K562 (cell line): Measurements from ENCODE around the gene MTHFR. TPM values are rescaled to one million over a fixed set of nuclear protein-coding genes. Genes with fewer than 3 reads are reported as not detected.

Source experiments
- BRCA1 ChIP-seq, 2 experiments: fragments of 450-650 bp in 1 of 2; sonication (generic) in 1 of 2; formaldehyde crosslinking in 1 of 2; IDR thresholded peaks; 2 replicates each; pipeline versions ENCODE4 v1.5.0 to v1.6.1; 2017 to 2020; ENCODE audit warnings: mild to moderate bottlenecking in 1 of 2, missing genetic modification reagents in 1 of 2
- CGGBP1 ChIP-seq: fragments of 250-450 bp; sonication (Bioruptor Pico); IDR thresholded peaks from 2 replicates; pipeline ENCODE4 v1.9.0; 2021; ENCODE audit warnings: mild to moderate bottlenecking
- DEAF1 ChIP-seq: fragments of 450-650 bp; formaldehyde crosslinking; IDR thresholded peaks from 2 replicates; pipeline ENCODE4 v1.4.0; 2020; ENCODE audit warnings: mild to moderate bottlenecking, moderate library complexity
- HDAC2 ChIP-seq: fragments of 450-650 bp; IDR thresholded peaks from 2 replicates; pipeline ENCODE4 v1.6.1; 2016; ENCODE audit warnings: mild to moderate bottlenecking
- KLF13 ChIP-seq: fragments of 450-650 bp; IDR thresholded peaks from 2 replicates; pipeline ENCODE4 v1.6.1; 2016; ENCODE audit warnings: missing genetic modification characterization, low read depth, mild to moderate bottlenecking, missing compliant biosample characterization, moderate library complexity, borderline replicate concordance
- PHB ChIP-seq: fragments of 250-450 bp; sonication (Bioruptor Pico); IDR thresholded peaks from 2 replicates; pipeline ENCODE4 v1.5.0; 2021
- USF2 ChIP-seq: sonication (generic); formaldehyde crosslinking; IDR thresholded peaks from 2 replicates; pipeline ENCODE4 v1.5.0; 2020; ENCODE audit warnings: missing genetic modification reagents
- ZKSCAN3 ChIP-seq: fragments of 250-450 bp; sonication (Bioruptor Pico); IDR thresholded peaks from 2 replicates; pipeline ENCODE4 v1.4.0; 2020
- ZNF175 ChIP-seq: fragments of 200-800 bp; sonication (Bioruptor generic); IDR thresholded peaks from 2 replicates; pipeline ENCODE4 v1.6.1; 2016; ENCODE audit warnings: low read depth, mild to moderate bottlenecking, missing genetic modification characterization, missing compliant biosample characterization
- ZNF24 ChIP-seq: fragments of 450-650 bp; IDR thresholded peaks from 2 replicates; pipeline ENCODE4 v1.6.1; 2016
- polyA plus RNA-seq, 8 experiments: library from polyadenylated mRNA; depleted of rRNA in 4 of 8; stranded (reverse) in 5 of 8; unstranded in 3 of 8; fragments of >200 nt; fragmentation: Nextera tagmentation in 2 of 8; fragmentation: Illumina TruSeq in 1 of 8; extraction: Ambion mirVana in 2 of 8; extraction: Trizol in 1 of 8; gene quantifications; 2 replicates each; pipeline versions ENCODE4 v1.2.1 to v1.2.3, GENCODE V29; 2011 to 2014; ENCODE audit warnings: inconsistent platforms in 1 of 8, missing spikeins in 1 of 8
- total RNA-seq, 7 experiments: library from RNA; depleted of rRNA in 6 of 7; stranded (reverse); fragments of >200 nt in 6 of 7; fragmentation: Illumina TruSeq in 2 of 7; extraction: Trizol in 2 of 7; gene quantifications; 2 replicates each; pipeline versions ENCODE4 v1.2.1 to v1.2.3, GENCODE V29; 2011 to 2021; ENCODE audit warnings: low replicate concordance in 1 of 7
- TF ChIP-seq, protein P1 (sequence below), 2 experiments: fragments of 450-650 bp in 1 of 2; sonication (generic) in 1 of 2; formaldehyde crosslinking in 1 of 2; IDR thresholded peaks; 2 replicates each; pipeline versions ENCODE4 v1.7.1 to v1.9.0; 2016 to 2022; ENCODE audit warnings: inconsistent platforms in 1 of 2, mild to moderate bottlenecking in 1 of 2, missing genetic modification reagents in 1 of 2
- TF ChIP-seq, protein P2 (sequence below): fragments of 450-650 bp; IDR thresholded peaks from 2 replicates; pipeline ENCODE4 v1.6.1; 2016; ENCODE audit warnings: missing biosample characterization, missing genetic modification characterization

MTHFR gene
- total and polyA plus RNA-seq, 9 of the 15 experiments (the other 6 are each of a cell fraction or from before 2014, with no cell fraction given), result 5.0 to 104 (median 62.6) TPM

- TF ChIP-seq, protein P1, sequence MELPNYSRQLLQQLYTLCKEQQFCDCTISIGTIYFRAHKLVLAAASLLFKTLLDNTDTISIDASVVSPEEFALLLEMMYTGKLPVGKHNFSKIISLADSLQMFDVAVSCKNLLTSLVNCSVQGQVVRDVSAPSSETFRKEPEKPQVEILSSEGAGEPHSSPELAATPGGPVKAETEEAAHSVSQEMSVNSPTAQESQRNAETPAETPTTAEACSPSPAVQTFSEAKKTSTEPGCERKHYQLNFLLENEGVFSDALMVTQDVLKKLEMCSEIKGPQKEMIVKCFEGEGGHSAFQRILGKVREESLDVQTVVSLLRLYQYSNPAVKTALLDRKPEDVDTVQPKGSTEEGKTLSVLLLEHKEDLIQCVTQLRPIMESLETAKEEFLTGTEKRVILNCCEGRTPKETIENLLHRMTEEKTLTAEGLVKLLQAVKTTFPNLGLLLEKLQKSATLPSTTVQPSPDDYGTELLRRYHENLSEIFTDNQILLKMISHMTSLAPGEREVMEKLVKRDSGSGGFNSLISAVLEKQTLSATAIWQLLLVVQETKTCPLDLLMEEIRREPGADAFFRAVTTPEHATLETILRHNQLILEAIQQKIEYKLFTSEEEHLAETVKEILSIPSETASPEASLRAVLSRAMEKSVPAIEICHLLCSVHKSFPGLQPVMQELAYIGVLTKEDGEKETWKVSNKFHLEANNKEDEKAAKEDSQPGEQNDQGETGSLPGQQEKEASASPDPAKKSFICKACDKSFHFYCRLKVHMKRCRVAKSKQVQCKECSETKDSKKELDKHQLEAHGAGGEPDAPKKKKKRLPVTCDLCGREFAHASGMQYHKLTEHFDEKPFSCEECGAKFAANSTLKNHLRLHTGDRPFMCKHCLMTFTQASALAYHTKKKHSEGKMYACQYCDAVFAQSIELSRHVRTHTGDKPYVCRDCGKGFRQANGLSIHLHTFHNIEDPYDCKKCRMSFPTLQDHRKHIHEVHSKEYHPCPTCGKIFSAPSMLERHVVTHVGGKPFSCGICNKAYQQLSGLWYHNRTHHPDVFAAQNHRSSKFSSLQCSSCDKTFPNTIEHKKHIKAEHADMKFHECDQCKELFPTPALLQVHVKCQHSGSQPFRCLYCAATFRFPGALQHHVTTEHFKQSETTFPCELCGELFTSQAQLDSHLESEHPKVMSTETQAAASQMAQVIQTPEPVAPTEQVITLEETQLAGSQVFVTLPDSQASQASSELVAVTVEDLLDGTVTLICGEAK (IDR thresholded peaks at IDR 0.05), result no peak
- TF ChIP-seq, protein P1 (CRISPR knock-in tag; IDR thresholded peaks at IDR 0.05), result no peak
- TF ChIP-seq PHB (CRISPR knock-in tag), result 0 out of 2 replicates have a peak, but pooled peaks have one; percentile 19
- TF ChIP-seq, protein P2, sequence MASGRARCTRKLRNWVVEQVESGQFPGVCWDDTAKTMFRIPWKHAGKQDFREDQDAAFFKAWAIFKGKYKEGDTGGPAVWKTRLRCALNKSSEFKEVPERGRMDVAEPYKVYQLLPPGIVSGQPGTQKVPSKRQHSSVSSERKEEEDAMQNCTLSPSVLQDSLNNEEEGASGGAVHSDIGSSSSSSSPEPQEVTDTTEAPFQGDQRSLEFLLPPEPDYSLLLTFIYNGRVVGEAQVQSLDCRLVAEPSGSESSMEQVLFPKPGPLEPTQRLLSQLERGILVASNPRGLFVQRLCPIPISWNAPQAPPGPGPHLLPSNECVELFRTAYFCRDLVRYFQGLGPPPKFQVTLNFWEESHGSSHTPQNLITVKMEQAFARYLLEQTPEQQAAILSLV (tag), result no peak
- TF ChIP-seq CGGBP1 (CRISPR knock-in tag), result no peak
- no peak for TF ChIP-seq KLF13 (tag)
- TF ChIP-seq DEAF1, result no peak
- no peak for TF ChIP-seq HDAC2
- 0 out of 2 replicates have a peak, but pooled peaks have one; percentile 18 for TF ChIP-seq USF2 (CRISPR knock-in tag)
- no peak for TF ChIP-seq ZNF24
- no peak for TF ChIP-seq ZNF175 (CRISPR knock-in tag)
- no peak for TF ChIP-seq ZKSCAN3
- TF ChIP-seq BRCA1 (IDR thresholded peaks at IDR 0.05), result no peak
- no peak for TF ChIP-seq BRCA1 (CRISPR knock-in tag; IDR thresholded peaks at IDR 0.05)
Measured at GRCh38 chr1:11736746-11737639, 68.8 kb downstream of the MTHFR start (continued).
